GM13977 (cell line): ENCODE measurements around the gene MPZL2.

Source experiments
- DNase-seq: peaks from one replicate; pipeline ENCODE4 v3.0.0; 2012; ENCODE audit warnings: low spot score
- in situ Hi-C: fragments of 300-500 bp; cut with MboI; formaldehyde crosslinking; loops from one replicate; pipeline ENCODE4 v1.12.0; 2022; ENCODE audit warnings: low sequenced_read_pairs, low pct_unique_long_range_greater_than_20kb, mixed read lengths, inconsistent platforms; ENCODE audit not compliant: unreplicated experiment
- TF ChIP-seq, protein P1 (sequence below): IDR thresholded peaks from 2 replicates; pipeline ENCODE4 v1.5.1; 2012; ENCODE audit warnings: mild to moderate bottlenecking, control low read depth; ENCODE audit not compliant: insufficient read depth; ENCODE audit errors: extremely low read depth, missing control alignments

Gene MPZL2

GRCh38 chr11:118224511-118225188 is 39.4 kb downstream of the MPZL2 start, which contains the start of gene JAML:
JAML (minus strand) TSS chr11:118225011; CDS start chr11:118214866, 10,145 bp downstream.
- DNase-seq = peak; percentile 20
- TF ChIP-seq, protein P1, sequence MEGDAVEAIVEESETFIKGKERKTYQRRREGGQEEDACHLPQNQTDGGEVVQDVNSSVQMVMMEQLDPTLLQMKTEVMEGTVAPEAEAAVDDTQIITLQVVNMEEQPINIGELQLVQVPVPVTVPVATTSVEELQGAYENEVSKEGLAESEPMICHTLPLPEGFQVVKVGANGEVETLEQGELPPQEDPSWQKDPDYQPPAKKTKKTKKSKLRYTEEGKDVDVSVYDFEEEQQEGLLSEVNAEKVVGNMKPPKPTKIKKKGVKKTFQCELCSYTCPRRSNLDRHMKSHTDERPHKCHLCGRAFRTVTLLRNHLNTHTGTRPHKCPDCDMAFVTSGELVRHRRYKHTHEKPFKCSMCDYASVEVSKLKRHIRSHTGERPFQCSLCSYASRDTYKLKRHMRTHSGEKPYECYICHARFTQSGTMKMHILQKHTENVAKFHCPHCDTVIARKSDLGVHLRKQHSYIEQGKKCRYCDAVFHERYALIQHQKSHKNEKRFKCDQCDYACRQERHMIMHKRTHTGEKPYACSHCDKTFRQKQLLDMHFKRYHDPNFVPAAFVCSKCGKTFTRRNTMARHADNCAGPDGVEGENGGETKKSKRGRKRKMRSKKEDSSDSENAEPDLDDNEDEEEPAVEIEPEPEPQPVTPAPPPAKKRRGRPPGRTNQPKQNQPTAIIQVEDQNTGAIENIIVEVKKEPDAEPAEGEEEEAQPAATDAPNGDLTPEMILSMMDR = no peak
- in situ Hi-C loops = no loop called here

DNA sequence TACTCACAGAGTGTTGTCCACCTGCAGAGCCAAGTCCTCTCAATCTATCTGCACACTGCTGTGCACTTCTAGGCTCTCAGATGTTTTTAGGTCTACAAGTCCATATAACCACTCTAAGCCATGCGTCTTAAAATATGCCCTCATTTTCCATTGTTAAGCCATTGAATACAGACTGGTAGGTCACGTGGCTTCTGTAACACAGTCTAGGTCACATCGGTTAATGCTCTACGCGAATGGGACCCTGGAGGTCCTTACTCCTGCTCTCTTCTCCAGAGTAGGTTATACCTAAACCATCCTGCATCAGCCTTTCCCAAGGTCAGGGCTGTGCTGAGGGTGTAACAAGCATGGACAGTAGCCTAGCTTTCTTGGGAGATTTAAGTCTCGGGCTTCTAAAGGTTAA is 40.1 kb downstream of the MPZL2 start:
- in situ Hi-C loops = no loop called here
- DNase-seq = no peak
- TF ChIP-seq, protein P1 = no peak

GRCh38 chr11:118223570-118223969 is 40.5 kb downstream of the MPZL2 start:
- no peak for DNase-seq
- TF ChIP-seq, protein P1 = no peak
- in situ Hi-C loops = no loop called here

- no peak for DNase-seq
- in situ Hi-C loops = no loop called here
- TF ChIP-seq, protein P1 = no peak
Measured at GRCh38 chr11:118222437-118222836, 41.7 kb downstream of the MPZL2 start.

DNA sequence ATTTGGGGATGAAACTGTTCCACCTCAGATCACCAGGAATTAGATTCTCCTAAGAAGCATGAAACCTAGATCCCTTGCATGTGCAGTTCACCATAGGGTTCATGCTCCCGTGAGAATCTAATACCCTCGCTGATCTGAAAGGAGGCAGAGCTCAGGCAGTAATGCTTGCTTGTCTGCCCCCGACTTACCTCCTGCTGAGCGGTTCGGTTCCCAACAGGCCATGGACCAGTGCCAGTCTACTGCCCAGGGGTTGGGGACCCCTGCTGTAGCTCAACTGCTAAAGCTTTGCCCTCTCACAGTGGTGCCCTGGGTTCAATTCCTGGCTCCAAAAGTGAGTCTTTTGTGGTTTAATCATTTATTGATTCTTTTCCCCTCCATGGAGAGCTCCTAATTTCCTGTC is 42.7 kb downstream of the MPZL2 start:
- in situ Hi-C loops = no loop called here
- TF ChIP-seq, protein P1 = no peak
- no peak for DNase-seq

DNA sequence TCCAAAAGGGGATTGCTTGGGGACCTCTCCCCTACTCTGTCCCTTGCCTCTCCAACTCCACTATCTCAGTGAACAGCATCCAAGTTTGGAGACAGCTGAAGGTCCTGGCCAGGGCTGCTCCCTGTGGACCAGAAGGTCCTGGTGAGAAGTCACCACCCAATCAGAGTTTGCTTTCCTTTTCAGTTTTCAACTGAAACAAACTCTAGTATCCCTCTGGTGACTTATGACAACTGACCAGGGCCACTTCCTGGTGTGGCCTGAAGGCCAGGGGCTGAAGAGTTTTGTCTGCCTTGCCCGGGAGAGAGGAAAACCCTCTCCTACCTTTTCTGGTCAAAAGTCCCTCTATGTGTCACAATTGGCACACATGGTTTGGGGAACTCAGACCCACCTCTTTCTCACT is 44.4 kb downstream of the MPZL2 start:
- in situ Hi-C loops = no loop called here
- TF ChIP-seq, protein P1 = no peak
- no peak for DNase-seq

- no peak for DNase-seq
- TF ChIP-seq, protein P1 = no peak
- in situ Hi-C loops = no loop called here
Measured at GRCh38 chr11:118219244-118219643, 44.9 kb downstream of the MPZL2 start.
